ENCODE results near the gene KMT2C. TPM values are rescaled to one million over a fixed set of nuclear protein-coding genes. Genes with fewer than 3 reads are reported as not detected.

Gene KMT2C
- total and polyA plus RNA-seq, 2 of the 8 experiments (the other 6 are each of a cell fraction or from before 2014, with no cell fraction given): 9.1 to 40.8 TPM

- FAIRE-seq: no peak
Measured at GRCh38 chr7:152424348-152425108, 11.3 kb downstream of the KMT2C start.

More at GRCh38 chr7:152424348-152425108, 11.3 kb downstream of the KMT2C start:
- H2BK20ac ChIP-seq (ENCODE audit: low read length): no peak overlapping the region
- H3K4me3 ChIP-seq (ENCODE audit: extremely low read depth in 1 of 4, insufficient read depth in 2 of 4, low read depth in 3 of 4, low read length in 4 of 4): no peak overlapping the region
- no peak overlapping the region for H3K56ac ChIP-seq (replicated peaks; ENCODE audit: insufficient read length, low read depth, low read length)
- H2BK15ac ChIP-seq (ENCODE audit: low read length): no peak overlapping the region
- ChIA-PET POLR2A (ENCODE audit: partially characterized antibody) (interaction anchor here (1.2 kb wide), 1 partner anchor 10 kb away, joined by 3 read pairs; no protein-coding TSS in a partner anchor), CTCF (ENCODE audit: partially characterized antibody) (interaction anchor here (0.9 to 1.1 kb wide), 2 partner anchors 16 to 83 kb away, joined by 3 read pairs; no protein-coding TSS in a partner anchor)
- H2BK120ac ChIP-seq (replicated peaks; ENCODE audit: low read depth, low read length): no peak overlapping the region
- H3K14ac ChIP-seq (ENCODE audit: insufficient read length): no peak overlapping the region
- H4K8ac ChIP-seq (ENCODE audit: extremely low read depth, insufficient read depth, low read length): no peak overlapping the region
- peaks cover 0 to 2% (median 0%) of the 10 kb centered on the region in 4 experiments; a peak in 1 of 7 replicates for H3K4me1 ChIP-seq (replicated peaks in 1 of 4; ENCODE audit: control insufficient read depth in 3 of 4, insufficient read depth in 4 of 4, low read length in 3 of 4)
- H2AFZ ChIP-seq (ENCODE audit: low read length): no peak overlapping the region
- no peak overlapping the region for H2BK5ac ChIP-seq (ENCODE audit: low read depth, low read length)
- H3K27me3 ChIP-seq (replicated peaks in 1 of 4; ENCODE audit: control insufficient read depth in 3 of 4, extremely low read depth in 1 of 4, insufficient read depth in 3 of 4, low read length in 3 of 4): no peaks in the 10 kb centered on the region
- H4K5ac ChIP-seq (ENCODE audit: insufficient read length, low read depth, low read length): no peak overlapping the region
- H3K18ac ChIP-seq (ENCODE audit: extremely low read depth, low read length): no peak overlapping the region
- H3K36me3 ChIP-seq (ENCODE audit: control insufficient read depth in 2 of 4, insufficient read depth in 4 of 4, low read length in 3 of 4): no peaks in the 10 kb centered on the region; a peak in 1 of 8 replicates
- TF ChIP-seq NRF1 (IDR thresholded peaks at IDR 0.05; ENCODE audit: low read depth, low read length): no peak
- no peak for TF ChIP-seq GTF2F1 (IDR thresholded peaks at IDR 0.05; ENCODE audit: borderline replicate concordance, low read depth, low read length)
- no peak for TF ChIP-seq SIX5 (IDR thresholded peaks at IDR 0.05; ENCODE audit: low read depth, low read length)
- no peak for TF ChIP-seq SIN3A (conservative IDR thresholded peaks at IDR 0.05 in 1 of 2, IDR thresholded peaks at IDR 0.05 in 1 of 2; ENCODE audit: low read depth in 1 of 2, low read length in 2 of 2)
- no peak for TF ChIP-seq TBP (IDR thresholded peaks at IDR 0.05; ENCODE audit: low read depth, low read length)
- no peak for TF ChIP-seq EGR1 (IDR thresholded peaks at IDR 0.05; ENCODE audit: borderline replicate concordance, low read depth, low read length)
- no peak for TF ChIP-seq BRCA1 (IDR thresholded peaks at IDR 0.05; ENCODE audit: low read depth, low read length)
- TF ChIP-seq MAFK (IDR thresholded peaks at IDR 0.05; ENCODE audit: low read depth, low read length): no peak
- TF ChIP-seq ATF3 (IDR thresholded peaks at IDR 0.05; ENCODE audit: insufficient read depth, low read depth, low read length): no peak
- no peak for TF ChIP-seq HDAC6 (IDR thresholded peaks at IDR 0.05; ENCODE audit: low read depth, low read length)
- no peak for TF ChIP-seq TAF1 (IDR thresholded peaks at IDR 0.05; ENCODE audit: low read depth, low read length)
- TF ChIP-seq SUZ12 (IDR thresholded peaks at IDR 0.05; ENCODE audit: low read length): no peak
- WGBS, 2 experiments (ENCODE audit: extremely low coverage in 1 of 2, insufficient coverage in 1 of 2, insufficient read length in 1 of 2, insufficient replicate concordance in 2 of 2, low coverage in 1 of 2, low lambda C conversion rate in 2 of 2, missing lambda C conversion rate in 1 of 2): 94% methylated on average over 8 of the region's 8 CpGs; no CpG with 5 or more reads in 1 of the 2 experiments
- peaks cover 2% of the 10 kb centered on the region in 2 experiments for H4K20me1 ChIP-seq (replicated peaks in 1 of 2; ENCODE audit: control insufficient read depth in 1 of 2, insufficient read depth in 2 of 2, low read length in 2 of 2)
- H3K9ac ChIP-seq (replicated peaks in 1 of 4; ENCODE audit: extremely low read depth in 1 of 4, low read depth in 3 of 4, low read length in 3 of 4): no peak overlapping the region
- H2BK12ac ChIP-seq (ENCODE audit: low read depth, low read length): no peak overlapping the region
- no peak overlapping the region for H3K4me2 ChIP-seq (ENCODE audit: insufficient read depth in 1 of 2, low read depth in 2 of 2, low read length in 2 of 2)
- no peak overlapping the region for H3K4ac ChIP-seq (replicated peaks; ENCODE audit: insufficient read length, low read depth, low read length)
- no peak for DNase-seq (ENCODE audit: low read depth in 1 of 2, low spot score in 2 of 2)
- no peak overlapping the region for H4K91ac ChIP-seq (replicated peaks; ENCODE audit: insufficient read length, low read length)
- H3K23me2 ChIP-seq (ENCODE audit: low read depth, low read length): no peaks in the 10 kb centered on the region; the same call in 1 of the 2 replicates
- no peak overlapping the region for H2AK5ac ChIP-seq (ENCODE audit: low read depth, low read length)
- peaks cover 6% of the 10 kb centered on the region for H3K79me1 ChIP-seq (ENCODE audit: low read depth, low read length)
- peaks cover 21 to 96% of the 10 kb centered on the region in 2 experiments for H3K79me2 ChIP-seq (ENCODE audit: control insufficient read depth in 1 of 2, insufficient read depth in 2 of 2, low read length in 2 of 2)
- no peak overlapping the region for H3K23ac ChIP-seq (ENCODE audit: insufficient read length)
- 0 out of 4 replicates have a peak, but pooled peaks cover 0 to 4% of the 10 kb centered on the region in 2 experiments for H3K9me3 ChIP-seq (ENCODE audit: insufficient read depth in 2 of 2, low read depth in 1 of 2, low read length in 1 of 2)
- H3K27ac ChIP-seq (ENCODE audit: low read depth, low read length): no peak overlapping the region

All from H1 (cell line).